Activated naive CD8-positive, alpha-beta T cell treated with anti-CD3 and anti-CD28 coated beads, Interleukin-2, amount 50 U/mL, for 24 hours (primary cell): ENCODE data around the gene TCF7L2.
"Not testable (repeated sequence)": the region's sequence is repeated elsewhere in the genome, so short reads cannot be mapped to it uniquely, and the experiment has no call there.

Experiments
- ATAC-seq: fragments of 150-1000 bp; cut with Tn5 transposase; one replicate; pipeline ENCODE4 v1.10.0; 2021
- DNase-seq: peaks from one replicate; pipeline ENCODE4 v3.0.0; 2021
- H3K27ac Mint-ChIP-seq: one replicate; pipeline ENCODE4 v1.8.0; 2021; ENCODE audit warnings: mild to moderate bottlenecking, mixed read lengths
- H3K27me3 Mint-ChIP-seq: one replicate; pipeline ENCODE4 v1.8.0; 2021; ENCODE audit warnings: mixed read lengths
- H3K36me3 Mint-ChIP-seq: one replicate; pipeline ENCODE4 v1.8.0; 2021; ENCODE audit warnings: low read depth, mixed read lengths
- H3K4me1 Mint-ChIP-seq: one replicate; pipeline ENCODE4 v1.8.0; 2021; ENCODE audit warnings: mixed read lengths
- H3K4me3 Mint-ChIP-seq: one replicate; pipeline ENCODE4 v1.8.0; 2021; ENCODE audit warnings: mild to moderate bottlenecking, moderate library complexity, mixed read lengths
- H3K9me3 Mint-ChIP-seq: one replicate; pipeline ENCODE4 v1.8.0; 2021; ENCODE audit warnings: mixed read lengths

The TCF7L2 gene

GRCh38 chr10:113053881-113054280, 103.8 kb downstream of the TCF7L2 start:
- Mint-ChIP-seq H3K36me3 (peaks cover 2% of the 10 kb centered on the region), H3K4me3 (no peak overlapping the region), H3K27ac (no peak overlapping the region), H3K9me3 (no peaks in the 10 kb centered on the region), H3K4me1 (peaks cover 20% of the 10 kb centered on the region), H3K27me3 (peaks cover 11% of the 10 kb centered on the region)
- DNase-seq (no peak), ATAC-seq (no peak)

DNA sequence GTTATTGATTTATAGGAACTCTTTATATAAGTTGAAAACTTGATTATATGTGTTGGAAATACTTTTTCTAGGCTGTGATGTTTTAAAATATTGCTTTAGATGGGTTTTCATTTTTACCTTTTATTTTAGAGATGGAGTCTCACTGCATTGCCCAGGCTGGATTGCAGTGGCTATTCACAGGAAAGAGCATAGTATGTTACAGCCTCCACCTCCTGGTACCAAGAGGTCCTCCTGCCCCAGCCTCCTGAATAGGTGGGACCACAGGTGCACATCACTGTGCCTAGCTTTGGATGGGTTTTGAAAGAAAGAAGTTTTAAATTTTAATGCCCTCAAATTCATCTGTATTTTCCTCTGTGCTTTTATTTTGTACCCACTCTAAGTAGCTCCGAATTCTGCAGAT, 105.4 kb downstream of the TCF7L2 start:
- no peak overlapping the region for H3K4me3 Mint-ChIP-seq
- peaks cover 6% of the 10 kb centered on the region for H3K27me3 Mint-ChIP-seq
- peaks cover 14% of the 10 kb centered on the region for H3K4me1 Mint-ChIP-seq
- no peak overlapping the region for H3K27ac Mint-ChIP-seq
- ATAC-seq, result no peak
- DNase-seq, result no peak
- no peaks in the 10 kb centered on the region for H3K36me3 Mint-ChIP-seq
- H3K9me3 Mint-ChIP-seq, result no peaks in the 10 kb centered on the region

GRCh38 chr10:113056030-113056429, 106.0 kb downstream of the TCF7L2 start:
- DNase-seq (no peak), ATAC-seq (no peak)
- no peaks in the 10 kb centered on the region for H3K36me3 Mint-ChIP-seq
- H3K27me3 Mint-ChIP-seq, result peaks cover 6% of the 10 kb centered on the region
- no peaks in the 10 kb centered on the region for H3K9me3 Mint-ChIP-seq
- peaks cover 8% of the 10 kb centered on the region for H3K4me1 Mint-ChIP-seq
- no peak overlapping the region for H3K4me3 Mint-ChIP-seq
- H3K27ac Mint-ChIP-seq, result no peak overlapping the region

GRCh38 chr10:113056441-113057021, 106.5 kb downstream of the TCF7L2 start:
- no peak for ATAC-seq
- H3K9me3 Mint-ChIP-seq, result no peaks in the 10 kb centered on the region
- H3K27me3 Mint-ChIP-seq, result peaks cover 6% of the 10 kb centered on the region
- no peak overlapping the region for H3K27ac Mint-ChIP-seq
- H3K36me3 Mint-ChIP-seq, result no peaks in the 10 kb centered on the region
- no peak overlapping the region for H3K4me3 Mint-ChIP-seq
- no peak for DNase-seq
- H3K4me1 Mint-ChIP-seq, result peaks cover 3% of the 10 kb centered on the region

- Mint-ChIP-seq H3K4me1 (no peaks in the 10 kb centered on the region), H3K36me3 (no peaks in the 10 kb centered on the region)
- DNase-seq, result no peak
Measured at GRCh38 chr10:113057948-113058522, 108.0 kb downstream of the TCF7L2 start.

DNA sequence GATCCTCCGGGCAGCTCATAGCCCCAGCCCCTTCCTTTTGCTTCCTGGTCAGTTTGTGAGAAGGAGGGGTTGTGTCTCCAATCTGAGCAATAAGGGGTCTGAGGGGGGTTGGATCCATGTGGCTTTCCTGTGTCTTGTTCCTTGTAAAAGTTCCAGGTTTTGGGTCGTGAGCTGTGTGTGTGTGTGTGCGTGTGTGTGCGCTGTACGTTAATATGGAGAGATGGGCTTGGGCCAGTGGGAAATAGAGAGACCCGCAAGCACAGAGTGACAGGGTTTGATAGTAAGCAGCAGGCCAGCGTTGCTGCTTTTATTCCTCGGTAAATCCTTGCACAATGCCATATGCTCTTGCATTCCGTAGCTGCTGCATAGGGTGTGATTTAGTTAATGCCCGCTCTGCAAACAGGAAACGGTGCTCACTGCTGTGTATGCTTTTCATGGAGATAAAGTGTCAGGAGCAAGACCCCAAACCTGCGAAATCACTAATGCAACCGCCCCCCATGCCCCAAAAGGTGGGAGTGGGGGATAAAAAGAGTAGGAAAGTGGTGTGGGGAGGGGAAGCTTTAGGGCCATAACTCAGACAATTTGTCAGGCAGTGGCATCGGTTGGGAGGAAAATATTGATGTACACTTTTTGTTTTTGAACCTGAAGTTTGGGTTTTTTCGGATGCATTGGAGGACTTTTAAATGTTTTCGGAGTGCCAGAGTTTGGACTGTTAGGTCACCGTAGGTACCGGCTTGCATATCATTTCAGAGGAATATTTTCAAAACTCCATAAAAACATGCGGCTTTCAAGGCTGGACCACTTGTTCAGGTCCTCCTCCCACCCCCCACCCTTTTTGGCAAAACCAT, 108.7 kb downstream of the TCF7L2 start:
- Mint-ChIP-seq H3K9me3 (no peaks in the 10 kb centered on the region), H3K27me3 (no peaks in the 10 kb centered on the region), H3K36me3 (no peaks in the 10 kb centered on the region), H3K4me3 (no peak overlapping the region), H3K27ac (no peak overlapping the region), H3K4me1 (no peaks in the 10 kb centered on the region)
- ATAC-seq (no peak), DNase-seq (no peak)

More at GRCh38 chr10:113057948-113058522, 108.0 kb downstream of the TCF7L2 start:
- no peak overlapping the region for H3K4me3 Mint-ChIP-seq
- H3K27me3 Mint-ChIP-seq, result peaks cover under 1% of the 10 kb centered on the region
- no peaks in the 10 kb centered on the region for H3K9me3 Mint-ChIP-seq
- no peak overlapping the region for H3K27ac Mint-ChIP-seq
- ATAC-seq, result no peak

- no peak overlapping the region for H3K27ac Mint-ChIP-seq
- H3K27me3 Mint-ChIP-seq, result no peaks in the 10 kb centered on the region
- H3K9me3 Mint-ChIP-seq, result no peaks in the 10 kb centered on the region
- H3K4me1 Mint-ChIP-seq, result no peaks in the 10 kb centered on the region
- ATAC-seq (no peak), DNase-seq (no peak)
- no peaks in the 10 kb centered on the region for H3K36me3 Mint-ChIP-seq
- no peak overlapping the region for H3K4me3 Mint-ChIP-seq
Measured at GRCh38 chr10:113059371-113059780, 109.3 kb downstream of the TCF7L2 start.

- DNase-seq (no peak), ATAC-seq (no peak)
- no peaks in the 10 kb centered on the region for H3K27me3 Mint-ChIP-seq
- no peaks in the 10 kb centered on the region for H3K9me3 Mint-ChIP-seq
- H3K4me3 Mint-ChIP-seq, result no peak overlapping the region
- no peaks in the 10 kb centered on the region for H3K4me1 Mint-ChIP-seq
- no peak overlapping the region for H3K27ac Mint-ChIP-seq
- no peaks in the 10 kb centered on the region for H3K36me3 Mint-ChIP-seq
Measured at GRCh38 chr10:113060201-113061053, 110.4 kb downstream of the TCF7L2 start.

GRCh38 chr10:113061054-113061430, 111.0 kb downstream of the TCF7L2 start:
- Mint-ChIP-seq H3K27me3 (no peaks in the 10 kb centered on the region), H3K4me1 (no peaks in the 10 kb centered on the region), H3K27ac (no peak overlapping the region), H3K36me3 (no peaks in the 10 kb centered on the region), H3K9me3 (no peaks in the 10 kb centered on the region), H3K4me3 (no peak overlapping the region)
- no peak for ATAC-seq
- no peak for DNase-seq

- no peak overlapping the region for H3K4me3 Mint-ChIP-seq
- no peak for ATAC-seq
- no peaks in the 10 kb centered on the region for H3K36me3 Mint-ChIP-seq
- no peaks in the 10 kb centered on the region for H3K9me3 Mint-ChIP-seq
- no peaks in the 10 kb centered on the region for H3K4me1 Mint-ChIP-seq
- H3K27ac Mint-ChIP-seq, result no peak overlapping the region
- no peaks in the 10 kb centered on the region for H3K27me3 Mint-ChIP-seq
- no peak for DNase-seq
Measured at GRCh38 chr10:113061557-113061956, 111.5 kb downstream of the TCF7L2 start.

DNA sequence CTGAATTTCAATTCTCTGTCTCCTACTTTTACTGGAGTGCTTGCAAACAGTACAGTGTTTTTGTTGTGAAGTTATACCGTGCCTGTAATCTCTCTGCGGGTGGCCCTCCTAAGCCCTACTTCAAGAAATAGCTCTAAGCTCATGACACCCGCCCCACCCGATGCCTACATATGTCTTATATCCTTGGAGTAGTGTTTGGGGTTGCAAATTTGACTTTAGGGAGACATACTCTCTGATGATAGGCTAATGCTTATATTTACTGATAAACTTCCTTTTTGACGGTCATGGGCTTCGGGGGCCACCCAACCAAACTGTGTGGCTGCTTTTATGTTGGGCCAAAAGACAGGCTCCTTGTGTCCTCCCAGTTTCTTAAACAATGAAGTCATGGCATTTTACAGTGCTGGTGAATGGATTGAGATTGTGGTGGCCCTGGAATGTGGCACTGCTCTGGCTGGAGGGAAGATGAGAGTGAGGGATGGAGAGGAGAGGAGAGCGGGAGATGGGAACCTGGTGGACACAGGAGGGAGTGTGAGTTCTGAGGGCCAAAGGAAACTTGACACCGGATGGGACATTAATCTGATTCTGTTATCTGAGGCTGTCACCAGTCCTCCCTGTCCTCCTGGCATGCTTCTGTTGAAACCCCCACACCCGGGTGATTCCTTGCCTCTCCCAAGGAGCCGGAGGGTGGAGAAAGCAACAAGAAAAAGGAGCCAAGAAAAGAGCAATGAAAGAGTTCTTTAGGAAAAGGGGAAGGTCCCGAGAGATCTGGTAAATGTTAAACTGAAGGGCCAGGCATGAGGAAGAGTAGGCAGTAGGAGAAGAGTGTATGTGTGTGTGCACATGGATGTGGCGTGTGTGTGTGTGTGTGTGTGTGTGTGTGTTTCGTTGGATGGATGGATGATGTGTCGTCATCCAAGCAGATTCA, 113.3 kb downstream of the TCF7L2 start:
- H3K4me1 Mint-ChIP-seq, result no peaks in the 10 kb centered on the region
- no peaks in the 10 kb centered on the region for H3K27me3 Mint-ChIP-seq
- ATAC-seq (no peak), DNase-seq (no peak)
- H3K27ac Mint-ChIP-seq, result no peak overlapping the region
- H3K36me3 Mint-ChIP-seq, result no peaks in the 10 kb centered on the region
- no peaks in the 10 kb centered on the region for H3K9me3 Mint-ChIP-seq
- no peak overlapping the region for H3K4me3 Mint-ChIP-seq

DNA sequence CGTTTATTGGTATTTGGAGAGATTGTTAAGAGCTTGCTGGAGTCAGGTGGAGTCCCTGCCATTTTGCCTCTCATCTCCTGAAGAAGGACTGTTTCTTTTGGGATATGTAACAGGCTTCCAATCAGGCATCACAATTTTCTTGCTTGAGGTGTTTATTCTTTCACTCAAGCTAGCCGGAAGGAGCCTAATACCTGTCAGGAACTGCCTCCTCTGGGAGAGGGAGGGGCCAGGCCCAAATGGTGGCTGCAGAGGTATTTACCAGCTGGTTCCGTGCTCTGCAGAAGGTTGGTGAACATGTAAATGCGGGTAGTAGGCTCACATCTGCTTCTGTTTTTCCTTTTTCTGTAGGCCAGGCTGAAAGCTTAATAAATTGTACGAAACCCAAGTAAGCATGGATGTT, 114.0 kb downstream of the TCF7L2 start:
- Mint-ChIP-seq H3K27ac (no peak overlapping the region), H3K27me3 (no peaks in the 10 kb centered on the region), H3K4me3 (no peak overlapping the region), H3K9me3 (no peaks in the 10 kb centered on the region), H3K4me1 (no peaks in the 10 kb centered on the region), H3K36me3 (no peaks in the 10 kb centered on the region)
- no peak for DNase-seq
- no peak for ATAC-seq

DNA sequence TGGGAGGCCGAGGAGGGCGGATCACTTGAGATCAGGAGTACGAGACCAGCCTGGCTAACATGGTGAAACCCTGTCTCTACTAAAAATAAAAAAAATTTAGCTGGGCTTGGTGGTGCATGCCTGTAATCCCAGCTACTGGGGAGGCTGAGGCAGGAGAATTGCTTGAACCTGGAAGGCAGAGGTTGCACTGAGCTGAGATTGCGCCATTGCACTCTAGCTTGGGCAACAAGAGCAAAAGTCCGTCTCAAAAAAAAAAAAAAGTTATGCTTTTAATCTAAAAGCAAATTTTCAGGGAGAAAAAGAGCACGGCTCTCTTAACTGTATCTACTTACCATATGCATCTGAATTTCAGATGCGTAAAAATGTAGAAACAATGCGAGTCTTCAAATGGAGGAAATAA, 116.1 kb downstream of the TCF7L2 start:
- not testable (repeated sequence) for H3K4me3 Mint-ChIP-seq, DNase-seq, ATAC-seq, H3K4me1 Mint-ChIP-seq, H3K36me3 Mint-ChIP-seq, H3K27ac Mint-ChIP-seq, H3K9me3 Mint-ChIP-seq, H3K27me3 Mint-ChIP-seq
